SK-N-SH (cell line): Measurements from ENCODE around the gene ELOA.

Experiments
- EZH2phosphoT487 ChIP-seq: fragments of 200-600 bp; sonication (generic); IDR thresholded peaks from 2 replicates; pipeline ENCODE4 v1.6.1; 2017; ENCODE audit warnings: low read depth, mixed run types, mild to moderate bottlenecking, antibody characterized with exemption, moderate library complexity, borderline replicate concordance
- FOXM1 ChIP-seq: IDR thresholded peaks from 2 replicates; pipeline ENCODE4 v1.4.0; 2012; ENCODE audit warnings: low read depth, mild to moderate bottlenecking
- JUND ChIP-seq: IDR thresholded peaks from 2 replicates; pipeline ENCODE4 v1.4.0; 2012
- MEF2A ChIP-seq: IDR thresholded peaks from 2 replicates; pipeline ENCODE4 v1.4.0; 2012; ENCODE audit warnings: low read depth, borderline replicate concordance
- NFIC ChIP-seq: IDR thresholded peaks from 2 replicates; pipeline ENCODE4 v1.4.0; 2012; ENCODE audit warnings: borderline replicate concordance
- POLR2AphosphoS5 ChIP-seq: IDR thresholded peaks from 2 replicates; pipeline ENCODE4 v1.6.1; 2012; ENCODE audit warnings: low read depth, low read length
- SIN3A ChIP-seq: IDR thresholded peaks from 2 replicates; pipeline ENCODE4 v1.6.1; 2012; ENCODE audit warnings: low read depth, mild to moderate bottlenecking, low read length, moderate library complexity, borderline replicate concordance
- SMC3 ChIP-seq: IDR thresholded peaks from 2 replicates; pipeline ENCODE4 v1.6.1; 2012; ENCODE audit warnings: low read depth, low read length, improper control_type of control experiment
- YY1 ChIP-seq: IDR thresholded peaks from 2 replicates; pipeline ENCODE4 v1.4.0; 2012; ENCODE audit warnings: low read depth, mild to moderate bottlenecking
- TF ChIP-seq, protein P1 (sequence below): fragments of 200-600 bp; sonication (generic); IDR thresholded peaks from 2 replicates; pipeline ENCODE4 v1.6.1; 2017; ENCODE audit warnings: antibody characterized with exemption, mild to moderate bottlenecking, moderate library complexity
- TF ChIP-seq, protein P2 (sequence below): IDR thresholded peaks from 2 replicates; pipeline ENCODE4 v1.6.1; 2012; ENCODE audit warnings: mild to moderate bottlenecking, low read depth, low read length, moderate library complexity

DNA sequence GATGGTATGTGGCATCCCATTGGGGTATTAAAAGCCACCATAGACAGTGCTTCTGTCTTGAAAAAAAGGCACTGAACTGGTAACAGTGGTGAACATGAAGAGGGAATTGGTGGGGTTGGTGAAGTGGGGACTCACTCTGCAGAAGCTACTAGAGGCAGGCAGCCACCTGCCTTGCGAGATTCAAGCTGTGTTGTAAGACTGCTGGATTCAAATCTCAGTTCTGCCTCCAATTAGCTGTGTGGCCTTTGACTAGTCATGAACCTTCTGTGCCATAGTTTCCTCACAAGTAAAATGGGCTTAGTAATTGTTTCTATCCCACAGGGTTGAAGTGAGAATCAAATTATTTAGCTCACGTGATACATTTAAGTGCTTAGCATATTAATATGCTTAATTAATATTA is 16.6 kb upstream of the ELOA start:
- TF ChIP-seq POLR2AphosphoS5, result no peak
- no peak for TF ChIP-seq EZH2phosphoT487
- TF ChIP-seq, protein P1, sequence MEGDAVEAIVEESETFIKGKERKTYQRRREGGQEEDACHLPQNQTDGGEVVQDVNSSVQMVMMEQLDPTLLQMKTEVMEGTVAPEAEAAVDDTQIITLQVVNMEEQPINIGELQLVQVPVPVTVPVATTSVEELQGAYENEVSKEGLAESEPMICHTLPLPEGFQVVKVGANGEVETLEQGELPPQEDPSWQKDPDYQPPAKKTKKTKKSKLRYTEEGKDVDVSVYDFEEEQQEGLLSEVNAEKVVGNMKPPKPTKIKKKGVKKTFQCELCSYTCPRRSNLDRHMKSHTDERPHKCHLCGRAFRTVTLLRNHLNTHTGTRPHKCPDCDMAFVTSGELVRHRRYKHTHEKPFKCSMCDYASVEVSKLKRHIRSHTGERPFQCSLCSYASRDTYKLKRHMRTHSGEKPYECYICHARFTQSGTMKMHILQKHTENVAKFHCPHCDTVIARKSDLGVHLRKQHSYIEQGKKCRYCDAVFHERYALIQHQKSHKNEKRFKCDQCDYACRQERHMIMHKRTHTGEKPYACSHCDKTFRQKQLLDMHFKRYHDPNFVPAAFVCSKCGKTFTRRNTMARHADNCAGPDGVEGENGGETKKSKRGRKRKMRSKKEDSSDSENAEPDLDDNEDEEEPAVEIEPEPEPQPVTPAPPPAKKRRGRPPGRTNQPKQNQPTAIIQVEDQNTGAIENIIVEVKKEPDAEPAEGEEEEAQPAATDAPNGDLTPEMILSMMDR, result no peak
- TF ChIP-seq YY1, result no peak
- TF ChIP-seq JUND, result no peak
- TF ChIP-seq NFIC, result no peak
- TF ChIP-seq, protein P2, sequence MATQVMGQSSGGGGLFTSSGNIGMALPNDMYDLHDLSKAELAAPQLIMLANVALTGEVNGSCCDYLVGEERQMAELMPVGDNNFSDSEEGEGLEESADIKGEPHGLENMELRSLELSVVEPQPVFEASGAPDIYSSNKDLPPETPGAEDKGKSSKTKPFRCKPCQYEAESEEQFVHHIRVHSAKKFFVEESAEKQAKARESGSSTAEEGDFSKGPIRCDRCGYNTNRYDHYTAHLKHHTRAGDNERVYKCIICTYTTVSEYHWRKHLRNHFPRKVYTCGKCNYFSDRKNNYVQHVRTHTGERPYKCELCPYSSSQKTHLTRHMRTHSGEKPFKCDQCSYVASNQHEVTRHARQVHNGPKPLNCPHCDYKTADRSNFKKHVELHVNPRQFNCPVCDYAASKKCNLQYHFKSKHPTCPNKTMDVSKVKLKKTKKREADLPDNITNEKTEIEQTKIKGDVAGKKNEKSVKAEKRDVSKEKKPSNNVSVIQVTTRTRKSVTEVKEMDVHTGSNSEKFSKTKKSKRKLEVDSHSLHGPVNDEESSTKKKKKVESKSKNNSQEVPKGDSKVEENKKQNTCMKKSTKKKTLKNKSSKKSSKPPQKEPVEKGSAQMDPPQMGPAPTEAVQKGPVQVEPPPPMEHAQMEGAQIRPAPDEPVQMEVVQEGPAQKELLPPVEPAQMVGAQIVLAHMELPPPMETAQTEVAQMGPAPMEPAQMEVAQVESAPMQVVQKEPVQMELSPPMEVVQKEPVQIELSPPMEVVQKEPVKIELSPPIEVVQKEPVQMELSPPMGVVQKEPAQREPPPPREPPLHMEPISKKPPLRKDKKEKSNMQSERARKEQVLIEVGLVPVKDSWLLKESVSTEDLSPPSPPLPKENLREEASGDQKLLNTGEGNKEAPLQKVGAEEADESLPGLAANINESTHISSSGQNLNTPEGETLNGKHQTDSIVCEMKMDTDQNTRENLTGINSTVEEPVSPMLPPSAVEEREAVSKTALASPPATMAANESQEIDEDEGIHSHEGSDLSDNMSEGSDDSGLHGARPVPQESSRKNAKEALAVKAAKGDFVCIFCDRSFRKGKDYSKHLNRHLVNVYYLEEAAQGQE, result no peak
- TF ChIP-seq SIN3A, result no peak
- TF ChIP-seq SMC3, result no peak
- TF ChIP-seq FOXM1, result no peak
- TF ChIP-seq MEF2A, result no peak
